Gastroesophageal sphincter (tissue), 3 donors: Measurements from ENCODE around the gene RAB19.

Experiments used
- CTCF ChIP-seq, 4 experiments: fragments of 200-600 bp in 2 of 4; fragments of 450-650 bp in 2 of 4; sonication (generic) in 1 of 4; IDR thresholded peaks; one replicate each; pipeline ENCODE4 v1.5.1; 2017 to 2019; ENCODE audit warnings: antibody characterized with exemption in 4 of 4, mild to moderate bottlenecking in 2 of 4, moderate library complexity in 2 of 4
- POLR2A ChIP-seq, 2 donors: fragments of 450-650 bp; IDR thresholded peaks; one replicate each; pipeline ENCODE4 v1.6.1; 2017; ENCODE audit warnings: antibody characterized with exemption in 2 of 2, mild to moderate bottlenecking in 2 of 2, moderate library complexity in 1 of 2
- POLR2AphosphoS5 ChIP-seq: sonication (generic); formaldehyde crosslinking; IDR thresholded peaks from one replicate; pipeline ENCODE4 v1.6.1; 2017; ENCODE audit warnings: antibody characterized with exemption

GRCh38 chr7:140433396-140433795 lies 29.5 kb downstream of the RAB19 start:
- no peak for TF ChIP-seq CTCF (IDR thresholded peaks at IDR 0.05)
- no peak for TF ChIP-seq POLR2AphosphoS5
- TF ChIP-seq POLR2A (IDR thresholded peaks at IDR 0.05), result no peak
